ENCODE measurements around the gene TMEM161B.

TMEM161B gene

DNA sequence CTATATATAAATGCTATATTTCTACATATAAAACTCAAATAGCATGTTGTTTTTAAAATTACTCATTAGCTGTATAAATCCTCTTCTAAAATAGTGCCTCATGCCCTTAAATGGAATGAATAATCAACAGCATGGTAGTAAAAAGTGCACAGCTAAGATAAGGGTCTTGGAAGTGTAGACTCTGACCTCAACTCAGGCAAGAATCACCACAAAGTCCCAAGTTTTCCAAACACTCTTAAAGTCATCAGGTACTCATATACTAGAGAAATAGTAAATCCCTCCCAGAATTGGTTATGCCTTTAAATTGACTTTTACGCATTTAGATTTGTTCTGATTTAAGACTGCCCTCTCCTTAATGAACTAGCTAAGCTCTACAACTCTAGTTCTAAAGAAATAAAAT lies 113.8 kb downstream of the TMEM161B start:
- no peaks in the 10 kb centered on the region for H3K79me2 ChIP-seq (ENCODE audit: insufficient read depth, low read length)
- H3K27ac ChIP-seq (ENCODE audit: low read depth, low read length), result no peak overlapping the region
- no peaks in the 10 kb centered on the region for H4K20me1 ChIP-seq (ENCODE audit: low read depth, low read length)
- no peak overlapping the region for H3K9ac ChIP-seq (ENCODE audit: low read length)
- TF ChIP-seq, protein P1, sequence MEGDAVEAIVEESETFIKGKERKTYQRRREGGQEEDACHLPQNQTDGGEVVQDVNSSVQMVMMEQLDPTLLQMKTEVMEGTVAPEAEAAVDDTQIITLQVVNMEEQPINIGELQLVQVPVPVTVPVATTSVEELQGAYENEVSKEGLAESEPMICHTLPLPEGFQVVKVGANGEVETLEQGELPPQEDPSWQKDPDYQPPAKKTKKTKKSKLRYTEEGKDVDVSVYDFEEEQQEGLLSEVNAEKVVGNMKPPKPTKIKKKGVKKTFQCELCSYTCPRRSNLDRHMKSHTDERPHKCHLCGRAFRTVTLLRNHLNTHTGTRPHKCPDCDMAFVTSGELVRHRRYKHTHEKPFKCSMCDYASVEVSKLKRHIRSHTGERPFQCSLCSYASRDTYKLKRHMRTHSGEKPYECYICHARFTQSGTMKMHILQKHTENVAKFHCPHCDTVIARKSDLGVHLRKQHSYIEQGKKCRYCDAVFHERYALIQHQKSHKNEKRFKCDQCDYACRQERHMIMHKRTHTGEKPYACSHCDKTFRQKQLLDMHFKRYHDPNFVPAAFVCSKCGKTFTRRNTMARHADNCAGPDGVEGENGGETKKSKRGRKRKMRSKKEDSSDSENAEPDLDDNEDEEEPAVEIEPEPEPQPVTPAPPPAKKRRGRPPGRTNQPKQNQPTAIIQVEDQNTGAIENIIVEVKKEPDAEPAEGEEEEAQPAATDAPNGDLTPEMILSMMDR (IDR thresholded peaks at IDR 0.05; ENCODE audit: insufficient read depth, low read length, poor library complexity, severe bottlenecking), result no peak
- TF ChIP-seq EZH2phosphoT487 (conservative IDR thresholded peaks at IDR 0.05; ENCODE audit: low read length), result no peak
- H2AFZ ChIP-seq (ENCODE audit: low read depth, low read length, severe bottlenecking), result no peak overlapping the region
- H3K9me2 ChIP-seq (replicated peaks; ENCODE audit: insufficient read depth, low read length), result no peaks in the 10 kb centered on the region
- H3K36me3 ChIP-seq (ENCODE audit: low read length), result no peaks in the 10 kb centered on the region
- no peak overlapping the region for H3K4me2 ChIP-seq (ENCODE audit: low read depth, low read length, poor library complexity, severe bottlenecking)
- H3F3A ChIP-seq (ENCODE audit: insufficient read depth), result no peaks in the 10 kb centered on the region
- H3K4me3 ChIP-seq (ENCODE audit: insufficient read depth, low read length, poor library complexity, severe bottlenecking), result no peak overlapping the region
- no peaks in the 10 kb centered on the region for H3K27me3 ChIP-seq (ENCODE audit: low read length)
- H3K9me3 ChIP-seq (ENCODE audit: insufficient read depth, low read length), result no peaks in the 10 kb centered on the region

DNA sequence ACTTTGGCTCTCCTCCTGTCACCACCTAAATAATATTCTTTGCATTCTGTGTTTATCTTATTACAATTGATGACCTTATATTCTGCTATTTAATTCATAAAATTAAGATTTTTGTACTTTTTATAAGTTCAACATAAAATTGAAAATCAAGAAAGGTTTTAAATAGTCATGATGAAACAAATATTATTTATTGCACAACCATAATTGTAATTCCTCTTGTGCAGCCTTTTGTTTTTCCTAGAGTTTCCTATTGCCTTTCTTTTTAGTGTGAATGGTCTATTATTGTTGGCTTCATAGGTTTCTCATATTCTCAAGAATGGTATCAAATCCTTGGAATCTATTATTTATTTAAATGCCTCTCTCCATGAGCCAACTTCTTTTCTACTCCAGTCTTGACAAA lies 117.9 kb downstream of the TMEM161B start:
- no peaks in the 10 kb centered on the region for H3K36me3 ChIP-seq (ENCODE audit: low read length)
- no peak overlapping the region for H3K9ac ChIP-seq (ENCODE audit: low read length)
- no peaks in the 10 kb centered on the region for H3K9me2 ChIP-seq (replicated peaks; ENCODE audit: insufficient read depth, low read length)
- no peaks in the 10 kb centered on the region for H3F3A ChIP-seq (ENCODE audit: insufficient read depth)
- H3K27ac ChIP-seq (ENCODE audit: low read depth, low read length), result no peak overlapping the region
- H2AFZ ChIP-seq (ENCODE audit: low read depth, low read length, severe bottlenecking), result no peak overlapping the region
- no peak overlapping the region for H3K4me3 ChIP-seq (ENCODE audit: insufficient read depth, low read length, poor library complexity, severe bottlenecking)
- H3K9me3 ChIP-seq (ENCODE audit: insufficient read depth, low read length), result no peaks in the 10 kb centered on the region
- no peak for TF ChIP-seq EZH2phosphoT487 (conservative IDR thresholded peaks at IDR 0.05; ENCODE audit: low read length)
- no peaks in the 10 kb centered on the region for H3K79me2 ChIP-seq (ENCODE audit: insufficient read depth, low read length)
- no peaks in the 10 kb centered on the region for H4K20me1 ChIP-seq (ENCODE audit: low read depth, low read length)
- no peaks in the 10 kb centered on the region for H3K27me3 ChIP-seq (ENCODE audit: low read length)
- H3K4me2 ChIP-seq (ENCODE audit: low read depth, low read length, poor library complexity, severe bottlenecking), result no peak overlapping the region

DNA sequence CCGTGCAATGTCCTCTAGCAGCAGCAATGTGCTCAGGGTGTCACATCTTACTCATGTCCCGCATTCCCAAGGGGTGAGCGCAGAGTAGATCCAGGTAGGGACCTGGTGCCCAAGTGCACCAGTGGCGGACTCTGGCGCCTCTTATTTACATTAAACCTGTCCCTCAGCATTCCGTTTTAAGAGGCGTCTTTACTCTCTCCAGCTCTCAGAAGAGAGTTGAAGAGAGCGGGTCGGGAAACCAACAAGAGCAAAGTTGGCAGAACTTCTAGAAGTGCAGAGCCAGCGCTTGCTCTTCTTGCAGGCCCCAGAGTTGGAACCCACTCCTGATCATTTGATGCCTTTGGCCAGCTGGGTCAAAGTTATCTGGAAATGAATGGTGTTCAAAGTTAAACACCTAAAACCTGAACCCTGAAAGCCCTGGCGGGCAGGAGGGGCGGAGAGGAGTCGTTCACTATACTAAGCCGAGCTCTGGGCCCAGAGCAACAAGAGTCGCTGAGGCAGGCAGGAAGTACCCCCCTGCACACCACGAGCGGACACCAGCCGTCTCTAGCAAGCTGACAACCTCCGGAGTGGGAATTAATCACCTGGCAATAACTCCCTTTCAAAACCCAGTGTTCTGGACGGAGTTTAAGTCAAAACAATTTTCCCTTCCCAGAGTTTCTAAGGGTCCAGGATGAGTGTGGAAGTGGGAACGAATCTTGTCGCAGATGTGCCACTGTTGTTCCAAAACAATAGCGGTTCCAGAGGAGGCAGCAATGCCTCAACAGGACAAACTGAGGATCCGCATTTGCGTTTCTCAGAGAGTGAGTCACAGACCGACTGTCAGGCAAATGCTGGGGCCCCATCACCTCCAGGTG lies 122.8 kb downstream of the TMEM161B start:
- Histone ChIP-seq H3K4me3 (ENCODE audit: insufficient read depth, low read length, poor library complexity, severe bottlenecking) (no peak overlapping the region), H3K27me3 (ENCODE audit: low read length) (no peaks in the 10 kb centered on the region), H3K9me3 (ENCODE audit: insufficient read depth, low read length) (no peaks in the 10 kb centered on the region), H3F3A (ENCODE audit: insufficient read depth) (no peaks in the 10 kb centered on the region), H4K20me1 (ENCODE audit: low read depth, low read length) (no peaks in the 10 kb centered on the region), H3K9ac (ENCODE audit: low read length) (no peak overlapping the region), H3K9me2 (replicated peaks; ENCODE audit: insufficient read depth, low read length) (no peaks in the 10 kb centered on the region), H2AFZ (ENCODE audit: low read depth, low read length, severe bottlenecking) (no peak overlapping the region), H3K36me3 (ENCODE audit: low read length) (no peaks in the 10 kb centered on the region), H3K4me2 (ENCODE audit: low read depth, low read length, poor library complexity, severe bottlenecking) (no peak overlapping the region), H3K79me2 (ENCODE audit: insufficient read depth, low read length) (no peaks in the 10 kb centered on the region), H3K27ac (ENCODE audit: low read depth, low read length) (no peak overlapping the region)
- no peak for TF ChIP-seq EZH2phosphoT487 (conservative IDR thresholded peaks at IDR 0.05; ENCODE audit: low read length)
- TF ChIP-seq, protein P1 (IDR thresholded peaks at IDR 0.05; ENCODE audit: insufficient read depth, low read length, poor library complexity, severe bottlenecking), result no peak

DNA sequence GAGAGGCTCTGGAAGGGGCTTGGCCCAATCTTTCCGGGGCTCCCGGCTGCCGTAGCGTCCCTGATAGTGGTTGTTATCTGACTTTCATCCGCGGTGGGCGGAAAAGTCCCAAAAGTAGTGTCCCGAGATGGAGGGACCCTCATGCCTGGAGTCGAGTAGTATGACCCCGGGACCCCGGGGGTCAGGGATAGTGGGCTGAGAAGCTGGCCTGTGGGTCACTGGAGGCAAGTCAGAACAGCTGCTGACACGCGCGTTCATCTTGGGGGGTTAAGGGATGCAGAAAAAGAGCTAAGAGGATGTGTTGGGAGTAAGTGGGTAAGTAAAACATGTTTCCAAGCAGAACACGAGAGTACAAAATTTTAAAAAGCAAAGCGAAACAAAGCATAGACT lies 123.4 kb downstream of the TMEM161B start:
- H3K27me3 ChIP-seq (ENCODE audit: low read length), result no peaks in the 10 kb centered on the region
- H3K4me3 ChIP-seq (ENCODE audit: insufficient read depth, low read length, poor library complexity, severe bottlenecking), result no peak overlapping the region
- H3K36me3 ChIP-seq (ENCODE audit: low read length), result no peaks in the 10 kb centered on the region

More for the DNA sequence above, 123.4 kb downstream of the TMEM161B start:
- no peaks in the 10 kb centered on the region for H3K9me3 ChIP-seq (ENCODE audit: insufficient read depth, low read length)
- TF ChIP-seq EZH2phosphoT487 (conservative IDR thresholded peaks at IDR 0.05; ENCODE audit: low read length), result no peak
- TF ChIP-seq, protein P1 (IDR thresholded peaks at IDR 0.05; ENCODE audit: insufficient read depth, low read length, poor library complexity, severe bottlenecking), result no peak
- H3K27ac ChIP-seq (ENCODE audit: low read depth, low read length), result no peak overlapping the region
- H3K9me2 ChIP-seq (replicated peaks; ENCODE audit: insufficient read depth, low read length), result no peaks in the 10 kb centered on the region
- no peak overlapping the region for H2AFZ ChIP-seq (ENCODE audit: low read depth, low read length, severe bottlenecking)
- no peaks in the 10 kb centered on the region for H4K20me1 ChIP-seq (ENCODE audit: low read depth, low read length)
- H3K79me2 ChIP-seq (ENCODE audit: insufficient read depth, low read length), result no peaks in the 10 kb centered on the region
- H3F3A ChIP-seq (ENCODE audit: insufficient read depth), result no peaks in the 10 kb centered on the region
- no peak overlapping the region for H3K4me2 ChIP-seq (ENCODE audit: low read depth, low read length, poor library complexity, severe bottlenecking)
- no peak overlapping the region for H3K9ac ChIP-seq (ENCODE audit: low read length)

Data from SU-DHL-6 (cell line).